SK-N-MC (cell line): ENCODE data around the gene C2CD4B.

Source experiments
- DNase-seq: peaks from one replicate; pipeline ENCODE4 v3.0.0-alpha.2; 2011; ENCODE audit warnings: low read depth, low spot score
- H3K27ac ChIP-seq: fragments of 200-600 bp; sonication (generic); 2 replicates; pipeline ENCODE4 v1.5.1; 2016; ENCODE audit warnings: mixed run types
- H3K36me3 ChIP-seq: fragments of 200-600 bp; sonication (generic); 2 replicates; pipeline ENCODE4 v1.6.1; 2017; ENCODE audit warnings: antibody characterized with exemption, low read length, mixed read lengths; ENCODE audit not compliant: insufficient read depth
- H3K4me3 ChIP-seq: fragments of 200-600 bp; sonication (generic); 2 replicates; pipeline ENCODE4 v1.5.1; 2016
- H3K9ac ChIP-seq: fragments of 200-600 bp; sonication (generic); 2 replicates; pipeline ENCODE4 v1.8.0; 2017; ENCODE audit warnings: mixed run types, mixed read lengths; ENCODE audit not compliant: insufficient read length
- H3K9me3 ChIP-seq: fragments of 200-600 bp; sonication (generic); 2 replicates; pipeline ENCODE4 v1.6.1; 2017; ENCODE audit warnings: low read depth, mild to moderate bottlenecking, antibody characterized with exemption, low read length, moderate library complexity, mixed read lengths
- EZH2 ChIP-seq: fragments of 200-600 bp; sonication (generic); IDR thresholded peaks from one replicate; pipeline ENCODE4 v1.6.1; 2017; ENCODE audit warnings: antibody characterized with exemption
- FOXP2 ChIP-seq: optimal IDR thresholded peaks from 2 replicates; pipeline ENCODE3; 2011; ENCODE audit warnings: mild to moderate bottlenecking, moderate library complexity; ENCODE audit not compliant: insufficient read depth; ENCODE audit errors: extremely low read length, control extremely low read depth
- POLR2AphosphoS5 ChIP-seq: IDR thresholded peaks from 2 replicates; pipeline ENCODE4 v1.6.1; 2012; ENCODE audit warnings: mild to moderate bottlenecking, low read depth, low read length, borderline replicate concordance

Gene C2CD4B

DNA sequence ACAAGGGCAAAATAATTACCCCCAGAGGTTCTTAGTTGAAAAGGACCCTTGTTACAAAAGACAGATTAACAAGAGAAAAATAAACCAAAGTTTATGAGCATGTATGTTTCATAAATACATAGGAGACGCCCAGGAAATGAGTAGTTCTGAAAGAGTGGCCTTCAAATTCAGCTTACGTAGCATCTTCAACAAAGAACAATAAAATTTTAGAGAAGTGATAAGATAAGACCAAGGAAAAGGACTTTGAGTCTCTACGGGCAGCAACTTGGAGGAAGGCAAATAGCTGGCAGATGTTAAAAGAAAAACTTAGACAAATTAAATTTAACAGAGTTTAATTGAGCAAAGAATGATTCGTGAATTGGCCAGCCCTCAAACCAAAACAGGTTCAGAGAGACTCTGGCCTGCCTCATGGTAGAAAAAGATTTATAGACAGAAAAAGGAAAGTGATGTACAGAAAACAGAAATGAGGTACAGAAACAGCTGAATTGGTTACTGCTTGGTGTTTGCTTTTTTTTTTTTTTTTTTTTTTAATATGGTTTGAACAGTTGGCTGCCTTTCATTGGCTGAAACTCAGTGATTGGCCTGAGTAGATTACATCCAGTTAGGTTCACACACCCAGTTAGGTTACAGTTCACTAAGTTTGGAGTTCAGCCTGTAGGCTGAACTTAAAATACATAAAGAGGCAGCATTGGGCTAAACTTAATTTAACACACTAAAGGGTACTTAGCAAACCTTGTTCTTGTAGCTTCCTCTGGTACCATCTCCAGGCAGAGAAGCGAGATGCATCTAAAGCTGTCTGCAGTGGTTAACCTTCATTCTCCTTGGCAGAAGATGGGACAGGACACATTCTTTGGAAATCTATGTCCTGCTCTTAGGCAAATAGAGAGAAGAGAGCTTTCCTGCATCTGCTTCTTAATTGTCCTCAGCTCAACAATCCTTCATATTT, 23.2 kb downstream of the C2CD4B start:
- Histone ChIP-seq H3K27ac (peak overlapping the region; percentile 36; the same call in 1 of the 2 replicates), H3K36me3 (no peaks in the 10 kb centered on the region), H3K4me3 (peak overlapping the region; percentile 42; the same call in 1 of the 2 replicates), H3K9ac (no peak overlapping the region), H3K9me3 (no peaks in the 10 kb centered on the region)
- no peak for TF ChIP-seq FOXP2
- no peak for TF ChIP-seq POLR2AphosphoS5
- no peak for TF ChIP-seq EZH2
- DNase-seq: no peak

DNA sequence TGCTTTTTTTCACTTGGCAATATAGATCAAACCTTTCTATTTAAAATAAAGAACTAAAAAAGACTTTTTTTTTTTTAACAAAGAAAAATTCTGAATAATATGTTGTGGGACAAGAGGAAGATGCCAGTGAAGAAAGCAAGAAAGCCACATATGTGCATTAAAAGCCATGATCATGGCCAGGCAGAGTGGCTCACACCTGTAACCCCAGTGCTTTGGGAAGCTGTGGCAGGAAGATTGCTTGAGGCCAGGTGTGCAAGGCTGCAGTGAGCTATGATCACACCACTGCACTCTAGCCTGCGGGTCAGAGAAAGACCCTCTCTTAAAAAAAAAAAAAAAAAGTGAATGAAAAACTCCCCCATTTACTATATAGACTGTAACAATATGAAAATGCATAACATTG, 23.9 kb downstream of the C2CD4B start:
- Histone ChIP-seq H3K4me3 (peak overlapping the region; percentile 42; the same call in 1 of the 2 replicates), H3K36me3 (no peaks in the 10 kb centered on the region), H3K27ac (peak overlapping the region; percentile 30; the same call in 1 of the 2 replicates), H3K9me3 (no peaks in the 10 kb centered on the region), H3K9ac (no peak overlapping the region)
- TF ChIP-seq EZH2 (no peak), FOXP2 (no peak), POLR2AphosphoS5 (no peak)
- DNase-seq: no peak

DNA sequence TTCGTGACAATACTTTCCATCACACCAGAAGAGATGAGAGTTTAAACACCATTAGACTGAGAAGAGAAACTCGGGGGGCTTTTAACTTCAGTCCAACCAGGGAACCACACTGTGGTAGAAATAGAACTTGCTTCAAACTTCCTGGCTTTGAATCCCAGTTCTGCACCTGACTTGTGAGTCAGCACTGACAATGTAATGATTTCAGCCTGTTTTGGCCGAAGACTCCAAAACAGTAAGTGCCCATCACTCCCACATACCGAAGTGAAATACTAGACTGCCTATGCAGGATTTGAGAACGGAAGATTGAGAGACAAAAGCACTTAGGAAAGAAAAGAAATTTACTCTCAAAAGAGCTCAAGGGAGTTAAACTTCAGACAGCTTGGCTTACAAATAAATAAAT, 27.0 kb downstream of the C2CD4B start:
- no peaks in the 10 kb centered on the region for H3K36me3 ChIP-seq
- H3K27ac ChIP-seq: no peak overlapping the region
- no peak for TF ChIP-seq POLR2AphosphoS5
- no peak for TF ChIP-seq EZH2
- TF ChIP-seq FOXP2: no peak
- no peaks in the 10 kb centered on the region for H3K9me3 ChIP-seq
- no peak for DNase-seq
- H3K9ac ChIP-seq: no peak overlapping the region
- H3K4me3 ChIP-seq: no peak overlapping the region

DNA sequence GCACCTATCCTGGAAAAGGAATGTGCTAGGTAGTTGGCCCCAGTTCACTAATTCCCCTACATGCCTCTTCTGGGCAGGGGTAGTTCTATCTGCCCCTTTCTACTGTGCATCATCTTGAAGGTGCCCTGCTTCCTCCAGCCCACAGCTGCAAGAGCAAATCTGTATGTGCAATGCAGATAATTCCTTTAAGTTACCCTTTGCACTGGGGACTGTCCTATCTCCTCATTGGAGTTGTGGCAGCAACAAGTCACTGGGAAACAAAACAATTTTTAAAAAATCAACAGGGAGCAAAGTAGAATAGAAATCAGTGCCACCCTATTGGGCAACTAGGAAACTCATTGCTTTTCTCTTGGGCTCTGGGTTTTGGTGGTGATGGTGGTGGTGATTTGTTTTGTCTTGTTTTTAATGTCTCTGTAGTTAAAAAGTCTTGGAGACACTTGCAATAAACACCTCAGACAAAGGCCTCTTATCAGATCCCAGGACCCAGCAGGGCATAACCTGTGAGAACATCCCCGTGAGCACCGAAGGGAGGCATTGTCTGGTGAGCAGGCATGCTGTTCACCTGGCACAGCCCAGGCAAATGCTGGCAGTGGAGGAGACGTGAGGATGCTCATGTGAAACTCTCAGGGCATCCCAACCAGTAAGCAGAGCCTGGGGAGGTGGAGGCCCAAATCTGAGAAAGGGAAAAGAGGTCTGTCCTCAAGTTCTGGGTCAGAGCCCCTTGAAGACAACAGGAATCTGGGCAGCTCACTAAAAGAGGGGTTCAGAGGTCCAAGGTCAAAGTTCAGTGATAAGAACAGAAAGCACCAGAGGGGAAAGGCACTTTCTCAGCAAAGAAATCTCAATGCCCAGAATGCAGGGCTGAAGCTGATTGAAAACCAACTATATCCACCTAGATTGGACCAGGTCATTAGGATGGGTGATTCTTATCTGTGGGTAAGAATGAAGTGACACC, 27.9 kb downstream of the C2CD4B start:
- Histone ChIP-seq H3K9me3 (no peaks in the 10 kb centered on the region), H3K4me3 (no peak overlapping the region), H3K36me3 (no peaks in the 10 kb centered on the region), H3K9ac (no peak overlapping the region), H3K27ac (no peak overlapping the region)
- DNase-seq: no peak
- no peak for TF ChIP-seq POLR2AphosphoS5
- TF ChIP-seq FOXP2: no peak
- TF ChIP-seq EZH2: no peak

DNA sequence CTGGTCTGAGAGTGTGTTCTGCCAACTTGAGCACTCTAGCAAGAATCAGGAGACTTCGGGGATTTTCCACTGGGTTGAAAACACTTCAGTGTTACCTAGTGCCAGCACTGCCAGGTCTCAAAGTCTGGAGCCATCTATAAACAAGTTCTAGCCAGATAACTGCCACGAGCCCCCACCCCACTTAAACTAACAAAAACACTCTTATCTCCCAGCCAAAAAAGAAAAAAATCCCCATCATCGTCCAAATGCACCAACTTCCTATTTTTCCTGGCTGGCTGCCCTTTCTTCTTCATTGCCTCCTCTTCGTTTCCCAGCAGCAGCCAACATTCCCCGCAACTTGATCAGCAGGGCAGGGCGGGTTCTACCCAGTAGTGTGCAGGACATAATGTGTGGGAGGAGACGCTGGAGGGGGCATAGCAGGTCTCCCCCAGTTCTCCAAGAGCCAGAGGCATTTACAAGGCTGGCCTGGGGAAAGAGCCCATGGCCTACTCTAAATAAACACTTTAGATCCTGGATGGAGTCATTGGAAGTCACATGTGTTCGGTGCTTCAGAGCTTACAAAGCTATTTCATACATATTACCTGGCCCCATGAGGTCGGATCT, 29.5 kb downstream of the C2CD4B start:
- H3K27ac ChIP-seq: no peak overlapping the region
- no peaks in the 10 kb centered on the region for H3K36me3 ChIP-seq
- H3K9me3 ChIP-seq: no peaks in the 10 kb centered on the region
- no peak overlapping the region for H3K4me3 ChIP-seq
- no peak overlapping the region for H3K9ac ChIP-seq
- TF ChIP-seq EZH2 (no peak), POLR2AphosphoS5 (no peak), FOXP2 (no peak)
- DNase-seq: no peak

GRCh38 chr15:62133141-62133540, 31.9 kb downstream of the C2CD4B start:
- H3K9me3 ChIP-seq: no peaks in the 10 kb centered on the region
- TF ChIP-seq POLR2AphosphoS5 (no peak), EZH2 (no peak), FOXP2 (no peak)
- DNase-seq: no peak
- H3K9ac ChIP-seq: no peak overlapping the region
- H3K36me3 ChIP-seq: no peaks in the 10 kb centered on the region
- H3K27ac ChIP-seq: no peak overlapping the region
- H3K4me3 ChIP-seq: no peak overlapping the region

DNA sequence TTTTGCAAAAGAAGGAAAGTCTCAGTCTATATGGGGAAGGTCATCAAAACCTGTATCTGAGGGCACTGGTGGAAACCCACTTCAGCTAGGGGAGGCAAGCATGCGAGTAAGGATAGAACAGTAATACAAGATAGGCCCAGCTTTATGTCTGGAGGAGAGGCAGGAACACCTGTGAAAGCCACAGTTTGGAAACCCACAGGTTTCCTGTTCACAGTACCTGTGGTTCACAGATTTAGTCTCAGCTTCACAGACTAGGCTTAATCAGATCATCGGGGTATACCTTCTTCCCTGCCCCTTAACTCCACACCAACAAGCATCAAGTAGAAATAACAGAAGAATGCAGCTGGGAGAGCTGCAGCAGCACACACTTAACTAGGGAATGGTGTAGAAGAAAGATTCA, 36.2 kb downstream of the C2CD4B start:
- no peaks in the 10 kb centered on the region for H3K9me3 ChIP-seq
- H3K27ac ChIP-seq: no peak overlapping the region
- TF ChIP-seq EZH2 (no peak), POLR2AphosphoS5 (no peak), FOXP2 (no peak)
- DNase-seq: no peak
- no peak overlapping the region for H3K9ac ChIP-seq
- H3K36me3 ChIP-seq: no peaks in the 10 kb centered on the region
- no peak overlapping the region for H3K4me3 ChIP-seq

DNA sequence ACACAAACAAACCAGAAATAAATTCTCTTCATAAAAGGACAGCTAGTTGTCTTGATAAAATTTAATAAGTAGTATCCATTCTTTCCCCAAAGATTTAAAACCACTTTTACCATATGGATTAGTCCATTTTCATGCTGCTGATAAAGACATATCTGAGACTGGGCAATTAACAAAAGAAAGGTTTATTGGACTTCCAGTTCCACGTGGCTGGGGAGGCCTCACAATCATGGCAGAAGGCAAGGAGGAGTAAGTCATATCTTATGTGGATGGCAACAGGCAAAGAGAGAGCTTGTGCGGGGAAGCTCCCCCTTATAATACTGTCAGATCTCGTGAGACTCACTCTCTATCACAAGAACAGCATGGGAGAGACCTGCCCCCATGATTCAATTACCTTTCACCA, 38.7 kb downstream of the C2CD4B start:
- no peaks in the 10 kb centered on the region for H3K9me3 ChIP-seq
- no peak for TF ChIP-seq FOXP2
- TF ChIP-seq POLR2AphosphoS5: no peak
- no peak for TF ChIP-seq EZH2
- no peak overlapping the region for H3K4me3 ChIP-seq
- no peak overlapping the region for H3K9ac ChIP-seq
- no peak for DNase-seq
- H3K36me3 ChIP-seq: no peaks in the 10 kb centered on the region
- H3K27ac ChIP-seq: no peak overlapping the region
